Right atrium auricular region (tissue), 2 donors: ENCODE data around the gene P2RY14. TPM values are rescaled to one million over a fixed set of nuclear protein-coding genes. Genes with fewer than 3 reads are reported as not detected.

Experiments
- DNase-seq: peaks from one replicate; pipeline ENCODE4 v3.0.0-alpha.2; 2019; ENCODE audit warnings: low spot score
- H3K27ac ChIP-seq, 2 donors: fragments of 200-600 bp; sonication (generic); 1 replicate in 1 of 2; 2 replicates in 1 of 2; pipeline ENCODE4 v1.5.1; 2016 to 2019
- H3K27me3 ChIP-seq, 2 donors: fragments of 200-600 bp; sonication (generic); one replicate each; pipeline versions ENCODE4 v1.5.1 to v1.6.0; 2017 to 2019
- H3K36me3 ChIP-seq: fragments of 200-600 bp; sonication (generic); one replicate; pipeline ENCODE4 v1.5.1; 2016
- H3K4me1 ChIP-seq, 2 donors: fragments of 200-600 bp; sonication (generic); one replicate each; pipeline versions ENCODE4 v1.5.1 to v1.6.0; 2017 to 2019
- H3K4me3 ChIP-seq, 2 donors: fragments of 200-600 bp; sonication (generic); 1 replicate in 1 of 2; 2 replicates in 1 of 2; pipeline ENCODE4 v1.5.1; 2017 to 2019; ENCODE audit warnings: mild to moderate bottlenecking in 1 of 2, moderate library complexity in 1 of 2
- H3K9me3 ChIP-seq, 2 donors: fragments of 200-600 bp; sonication (generic); one replicate each; pipeline ENCODE4 v1.5.1; 2019
- CTCF ChIP-seq, 2 donors: fragments of 200-600 bp; sonication (generic); IDR thresholded peaks; one replicate each; pipeline ENCODE4 v1.5.1; 2019; ENCODE audit warnings: antibody characterized with exemption in 2 of 2
- total RNA-seq, 2 donors: library from RNA; depleted of rRNA; stranded (reverse); fragments of >200 nt; gene quantifications; one replicate each; pipeline ENCODE4 v1.1.0, GENCODE V29; 2016

The P2RY14 gene
- total RNA-seq, 2 donors from 2014 or later: 1.3 to 3.6 TPM

DNA sequence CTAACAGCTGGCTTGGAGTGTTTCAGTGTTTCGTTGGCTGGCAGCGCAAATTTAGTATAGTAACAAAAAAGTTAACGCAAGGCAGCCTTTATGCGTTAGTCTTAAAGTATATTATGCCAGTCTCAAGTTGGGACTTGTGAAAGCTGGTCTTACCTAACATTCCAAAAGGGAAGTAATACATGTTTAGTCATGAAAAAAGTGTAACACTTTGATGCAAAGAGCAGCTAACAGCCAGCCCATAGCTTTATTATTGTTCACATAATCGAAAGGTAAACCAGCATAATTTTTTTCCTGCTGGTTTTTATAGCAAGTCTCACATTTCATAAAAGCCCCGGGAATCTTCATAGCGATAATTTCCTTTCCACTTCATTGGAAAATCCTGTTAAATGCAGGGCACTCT lies 40.6 kb upstream of the P2RY14 start:
- H3K9me3 ChIP-seq: no peaks in the 10 kb centered on the region
- no peaks in the 10 kb centered on the region for H3K4me1 ChIP-seq
- no peak for TF ChIP-seq CTCF (IDR thresholded peaks at IDR 0.05)
- H3K36me3 ChIP-seq: no peaks in the 10 kb centered on the region
- H3K27ac ChIP-seq: no peak overlapping the region
- DNase-seq: no peak
- H3K27me3 ChIP-seq: no peaks in the 10 kb centered on the region
- no peak overlapping the region for H3K4me3 ChIP-seq

GRCh38 chr3:151318313-151318712 lies 40.0 kb upstream of the P2RY14 start:
- TF ChIP-seq CTCF (IDR thresholded peaks at IDR 0.05): no peak
- no peak for DNase-seq
- H3K36me3 ChIP-seq: no peaks in the 10 kb centered on the region
- H3K4me3 ChIP-seq: no peak overlapping the region
- H3K4me1 ChIP-seq: no peaks in the 10 kb centered on the region
- no peaks in the 10 kb centered on the region for H3K9me3 ChIP-seq
- H3K27me3 ChIP-seq: no peaks in the 10 kb centered on the region
- H3K27ac ChIP-seq: no peak overlapping the region

GRCh38 chr3:151316267-151316991 lies 38.1 kb upstream of the P2RY14 start, which contains the start of gene GPR87:
Gene GPR87 (minus strand): TSS chr3:151316820. CDS start chr3:151300100, 16,720 bp downstream.
- Histone ChIP-seq H3K4me1 (no peaks in the 10 kb centered on the region), H3K27ac (no peak within 1 kb of the TSS), H3K4me3 (no peak within 1 kb of the TSS), H3K36me3 (no peaks in the 10 kb centered on the region), H3K27me3 (no peaks in the 10 kb centered on the region), H3K9me3 (no peaks in the 10 kb centered on the region)
- DNase-seq: no peak
- TF ChIP-seq CTCF (IDR thresholded peaks at IDR 0.05): no peak

- TF ChIP-seq CTCF (IDR thresholded peaks at IDR 0.05): no peak
- no peaks in the 10 kb centered on the region for H3K9me3 ChIP-seq
- no peaks in the 10 kb centered on the region for H3K4me1 ChIP-seq
- H3K27ac ChIP-seq: no peak overlapping the region
- H3K27me3 ChIP-seq: no peaks in the 10 kb centered on the region
- H3K36me3 ChIP-seq: no peaks in the 10 kb centered on the region
- no peak overlapping the region for H3K4me3 ChIP-seq
- no peak for DNase-seq
Observed at GRCh38 chr3:151315846-151316245, 37.5 kb upstream of the P2RY14 start.

- H3K27me3 ChIP-seq: no peaks in the 10 kb centered on the region
- H3K4me3 ChIP-seq: no peak overlapping the region
- H3K9me3 ChIP-seq: no peaks in the 10 kb centered on the region
- no peaks in the 10 kb centered on the region for H3K4me1 ChIP-seq
- no peak for TF ChIP-seq CTCF (IDR thresholded peaks at IDR 0.05)
- H3K36me3 ChIP-seq: no peaks in the 10 kb centered on the region
- no peak for DNase-seq
- no peak overlapping the region for H3K27ac ChIP-seq
Observed at GRCh38 chr3:151315136-151315535, 36.8 kb upstream of the P2RY14 start.

DNA sequence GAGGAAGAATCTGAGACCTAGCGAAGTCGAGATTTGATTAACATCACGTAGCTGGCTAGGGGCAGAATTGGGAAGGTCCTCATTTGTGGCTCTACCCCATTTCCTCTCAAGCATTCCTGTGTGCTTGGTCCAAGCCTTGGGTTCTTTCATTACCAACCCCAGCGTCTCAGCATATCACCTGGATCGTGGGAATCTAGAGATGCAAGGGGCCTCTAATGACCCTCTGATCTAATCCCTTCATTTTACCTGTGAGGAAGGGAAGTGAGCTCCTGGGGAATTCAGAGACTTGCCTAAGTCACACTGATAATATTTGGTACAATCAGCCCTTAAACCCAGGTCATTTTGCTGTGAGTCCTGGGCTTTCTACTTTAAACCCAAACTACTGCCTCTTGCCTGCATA lies 36.3 kb upstream of the P2RY14 start:
- no peak for TF ChIP-seq CTCF (IDR thresholded peaks at IDR 0.05)
- Histone ChIP-seq H3K27ac (no peak overlapping the region), H3K4me3 (no peak overlapping the region)

More for the DNA sequence above, 36.3 kb upstream of the P2RY14 start:
- H3K27me3 ChIP-seq: no peaks in the 10 kb centered on the region
- no peaks in the 10 kb centered on the region for H3K9me3 ChIP-seq
- no peaks in the 10 kb centered on the region for H3K4me1 ChIP-seq
- DNase-seq: no peak
- H3K36me3 ChIP-seq: no peaks in the 10 kb centered on the region
